HCT116 (cell line): ENCODE results near the gene SUGT1. TPM values are rescaled to one million over a fixed set of nuclear protein-coding genes. Genes with fewer than 3 reads are reported as not detected.

Experiments used
- ATAC-seq: fragments of 200-7000 bp; cut with Tn5 transposase; 2 replicates; pipeline ENCODE4 v1.9.1; 2020; ENCODE audit warnings: mild to moderate bottlenecking, moderate library complexity
- BruUV-seq: library from RNA; stranded (reverse); fragments of 400-500 nt; replicated peaks from 2 replicates; lab custom pipeline; 2021; lab: Mats Ljungman, UMichigan
- CTCF ChIA-PET: fragments of 300-600 bp; sonication (Branson Sonifier 250); formaldehyde crosslinking; loops from one replicate; lab custom pipeline; 2021; ENCODE audit warnings: antibody characterized with exemption; lab: Charles Lee
- POLR2A ChIA-PET: fragments of 300-600, 350-600 bp; sonication (Branson Sonifier 250); formaldehyde crosslinking; loops from one replicate; lab custom pipeline; 2021; ENCODE audit warnings: antibody characterized with exemption; lab: Charles Lee
- RAD21 ChIA-PET, 2 experiments: fragments of 300-600 bp; sonication (Branson Sonifier 250); formaldehyde crosslinking; loops; one replicate each; lab custom pipeline; 2023; ENCODE audit warnings: low total read pairs in 2 of 2; ENCODE audit not compliant: uncharacterized antibody in 2 of 2, unreplicated experiment in 2 of 2, low non-redundant PET in 1 of 2; lab: Charles Lee
- DNase-seq: peaks from one replicate; pipeline ENCODE4 v3.0.0-alpha.2; 2010; ENCODE audit warnings: low read depth, low spot score
- H2AFZ ChIP-seq: fragments of 200-600 bp; shearing (Covaris generic), sonication (generic); 2 replicates; pipeline ENCODE4 v1.6.1; 2017; ENCODE audit warnings: low read depth, mixed run types, mixed read lengths, antibody characterized with exemption, low read length; ENCODE audit not compliant: poor library complexity, severe bottlenecking
- H3K27ac ChIP-seq: 2 replicates; pipeline ENCODE4 v1.5.1; 2012; ENCODE audit warnings: low read depth, low read length
- H3K27me3 ChIP-seq: fragments of 200-600 bp; sonication (generic); 2 replicates; pipeline ENCODE4 v1.6.1; 2016; ENCODE audit warnings: mixed run types, low read length, mixed read lengths; ENCODE audit not compliant: insufficient read depth
- H3K36me3 ChIP-seq, 2 experiments: fragments of 200-500 bp in 1 of 2; fragments of 200-600 bp in 1 of 2; sonication (Bioruptor generic) in 1 of 2; sonication (generic) in 1 of 2; 2 replicates each; pipeline versions ENCODE4 v1.5.1 to v1.6.1; 2014 to 2016; ENCODE audit warnings: low read length in 2 of 2, inconsistent platforms in 1 of 2, mixed read lengths in 1 of 2, mixed run types in 1 of 2; ENCODE audit not compliant: insufficient read depth in 2 of 2, control insufficient read depth in 1 of 2
- H3K4me1 ChIP-seq, 2 experiments: fragments of 200-600 bp in 1 of 2; sonication (generic) in 1 of 2; 2 replicates each; pipeline versions ENCODE4 v1.5.1 to v1.6.1; 2012 to 2017; ENCODE audit warnings: low read length in 2 of 2, inconsistent platforms in 1 of 2, mild to moderate bottlenecking in 1 of 2, mixed read lengths in 1 of 2, mixed run types in 1 of 2, moderate library complexity in 1 of 2; ENCODE audit not compliant: insufficient read depth in 2 of 2, control insufficient read depth in 1 of 2
- H3K4me2 ChIP-seq: fragments of 200-600 bp; sonication (generic); 2 replicates; pipeline ENCODE4 v1.6.1; 2017; ENCODE audit warnings: mixed run types, low read length, mixed read lengths
- H3K4me3 ChIP-seq, 2 experiments: fragments of 200-600 bp in 1 of 2; sonication (generic) in 1 of 2; replicated peaks in 1 of 2; 2 replicates each; pipeline ENCODE4 v1.5.1; 2011 to 2016; ENCODE audit warnings: low read length in 2 of 2, control low read depth in 1 of 2, low read depth in 1 of 2, mild to moderate bottlenecking in 1 of 2, mixed read lengths in 1 of 2, mixed run types in 1 of 2
- H3K79me2 ChIP-seq: fragments of 200-600 bp; sonication (generic); 2 replicates; pipeline ENCODE4 v1.6.1; 2017; ENCODE audit warnings: mild to moderate bottlenecking, mixed run types, low read length, moderate library complexity, mixed read lengths; ENCODE audit not compliant: insufficient read depth
- H3K9ac ChIP-seq: fragments of 200-600 bp; sonication (generic); 2 replicates; pipeline ENCODE4 v1.6.1; 2016; ENCODE audit warnings: low read length, mixed read lengths
- H3K9me2 ChIP-seq: fragments of 200-600 bp; sonication (generic), shearing (Covaris generic); 2 replicates; pipeline ENCODE4 v1.6.1; 2017; ENCODE audit warnings: mixed run types, mild to moderate bottlenecking, moderate library complexity; ENCODE audit not compliant: insufficient read depth
- H3K9me3 ChIP-seq, 2 experiments: fragments of 200-500 bp in 1 of 2; fragments of 200-600 bp in 1 of 2; sonication (Bioruptor generic) in 1 of 2; sonication (generic) in 1 of 2; 2 replicates each; pipeline ENCODE4 v1.6.1; 2014 to 2017; ENCODE audit warnings: low read length in 2 of 2, mixed read lengths in 2 of 2, inconsistent platforms in 1 of 2, low read depth in 1 of 2, mild to moderate bottlenecking in 1 of 2, mixed run types in 1 of 2, moderate library complexity in 1 of 2; ENCODE audit not compliant: control insufficient read depth in 1 of 2, insufficient read depth in 1 of 2
- H4K20me1 ChIP-seq: fragments of 200-600 bp; sonication (generic), shearing (Covaris generic); 2 replicates; pipeline ENCODE4 v1.6.1; 2017; ENCODE audit warnings: mixed run types, mild to moderate bottlenecking, moderate library complexity; ENCODE audit not compliant: insufficient read depth
- ATF3 ChIP-seq: IDR thresholded peaks from 2 replicates; pipeline ENCODE4 v1.6.1; 2012
- CBX3 ChIP-seq: IDR thresholded peaks from 2 replicates; pipeline ENCODE4 v1.6.1; 2012; ENCODE audit warnings: low read depth
- CTCF ChIP-seq, 3 experiments: fragments of 200-600 bp in 1 of 3; sonication (generic) in 1 of 3; IDR thresholded peaks in 2 of 3; conservative IDR thresholded peaks in 1 of 3; 2 replicates each; pipeline ENCODE4 v1.5.1; 2012 to 2017; ENCODE audit warnings: low read depth in 2 of 3, low read length in 2 of 3, antibody characterized with exemption in 1 of 3, borderline replicate concordance in 1 of 3, control low read depth in 1 of 3, mild to moderate bottlenecking in 1 of 3, mixed read lengths in 1 of 3, mixed run types in 1 of 3, moderate library complexity in 1 of 3; ENCODE audit not compliant: insufficient read depth in 1 of 3
- EGR1 ChIP-seq: IDR thresholded peaks from 2 replicates; pipeline ENCODE4 v1.6.1; 2012; ENCODE audit warnings: low read depth
- ELF1 ChIP-seq: IDR thresholded peaks from 2 replicates; pipeline ENCODE4 v1.6.1; 2012; ENCODE audit warnings: low read depth, borderline replicate concordance
- EZH2 ChIP-seq: fragments of 200-600 bp; sonication (generic); IDR thresholded peaks from 2 replicates; pipeline ENCODE4 v1.6.1; 2017; ENCODE audit warnings: antibody characterized with exemption, mixed run types
- EZH2phosphoT487 ChIP-seq: fragments of 200-600 bp; IDR thresholded peaks from 2 replicates; pipeline ENCODE4 v1.6.1; 2018; ENCODE audit warnings: antibody characterized with exemption, borderline replicate concordance
- FOSL1 ChIP-seq: IDR thresholded peaks from 2 replicates; pipeline ENCODE4 v1.6.1; 2012; ENCODE audit warnings: low read depth
- JUND ChIP-seq: IDR thresholded peaks from 2 replicates; pipeline ENCODE4 v1.6.1; 2012
- MAX ChIP-seq: IDR thresholded peaks from 2 replicates; pipeline ENCODE4 v1.6.1; 2012
- POLR2AphosphoS5 ChIP-seq: IDR thresholded peaks from 2 replicates; pipeline ENCODE4 v1.6.1; 2011; ENCODE audit warnings: mild to moderate bottlenecking, low read depth, low read length, moderate library complexity
- RAD21 ChIP-seq: IDR thresholded peaks from 2 replicates; pipeline ENCODE4 v1.6.1; 2012; ENCODE audit warnings: low read depth, mild to moderate bottlenecking
- REST ChIP-seq: IDR thresholded peaks from 2 replicates; pipeline ENCODE4 v1.6.1; 2012; ENCODE audit warnings: low read depth
- SIN3A ChIP-seq: IDR thresholded peaks from 2 replicates; pipeline ENCODE4 v1.6.1; 2012; ENCODE audit warnings: low read depth
- SP1 ChIP-seq: IDR thresholded peaks from 2 replicates; pipeline ENCODE4 v1.6.1; 2012; ENCODE audit warnings: low read depth
- TCF7L2 ChIP-seq: IDR thresholded peaks from 2 replicates; pipeline ENCODE4 v1.7.0; 2011; ENCODE audit warnings: borderline replicate concordance, inconsistent platforms; ENCODE audit not compliant: insufficient read depth, insufficient read length; ENCODE audit errors: extremely low read depth
- ZBTB33 ChIP-seq: IDR thresholded peaks from 2 replicates; pipeline ENCODE4 v1.6.1; 2011; ENCODE audit warnings: mild to moderate bottlenecking, low read length, moderate library complexity; ENCODE audit not compliant: insufficient replicate concordance; ENCODE audit errors: extremely low read depth
- ZNF274 ChIP-seq: fragments of 200-500 bp; sonication (Bioruptor generic); IDR thresholded peaks from 2 replicates; pipeline ENCODE4 v1.6.1; 2014; ENCODE audit warnings: mild to moderate bottlenecking, low read depth, low read length, inconsistent platforms
- intact Hi-C: fragments of 100-400 bp; cut with micrococcal nuclease; formaldehyde crosslinking; loops from 2 replicates; pipeline ENCODE4 v1.10.0; 2022
- total RNA-seq: library from RNA; stranded (reverse); gene quantifications from one replicate; pipeline ENCODE4 v1.2.1, GENCODE V29; 2021; ENCODE audit not compliant: unreplicated experiment

Gene SUGT1
- total RNA-seq, 1 experiment from 2014 or later, result 75.6 TPM

GRCh38 chr13:52749419-52749818 lies 96.8 kb downstream of the SUGT1 start:
- H3K9me2 ChIP-seq, result no peaks in the 10 kb centered on the region
- no peak overlapping the region for H3K4me3 ChIP-seq
- CTCF ChIA-PET, result no interaction called here
- intact Hi-C loops, result no loop called here
- RAD21 ChIA-PET, result no interaction called here
- no peaks in the 10 kb centered on the region for H4K20me1 ChIP-seq
- POLR2A ChIA-PET, result no interaction called here
- H3K36me3 ChIP-seq, result no peaks in the 10 kb centered on the region
- TF ChIP-seq ELF1 (no peak), TCF7L2 (no peak), SIN3A (no peak), POLR2AphosphoS5 (no peak), CTCF (IDR thresholded peaks at IDR 0.05 in 2 of 3, conservative IDR thresholded peaks at IDR 0.05 in 1 of 3; ENCODE audit: borderline replicate concordance in 1 of 3, insufficient read depth in 1 of 3, low read depth in 2 of 3, low read length in 2 of 3) (no peak), EZH2phosphoT487 (no peak), CBX3 (no peak), FOSL1 (no peak), EGR1 (no peak), MAX (no peak), JUND (no peak), SP1 (no peak), REST (no peak), RAD21 (no peak), ATF3 (no peak), ZBTB33 (no peak), ZNF274 (no peak), EZH2 (no peak)
- ATAC-seq, result no peak
- no peak overlapping the region for H3K9ac ChIP-seq
- H3K27ac ChIP-seq, result no peak overlapping the region
- DNase-seq, result no peak
- H3K9me3 ChIP-seq, result no peaks in the 10 kb centered on the region
- peaks cover 17% of the 10 kb centered on the region for H3K27me3 ChIP-seq
- BruUV-seq, result no TSS peak
- no peaks in the 10 kb centered on the region for H3K79me2 ChIP-seq
- no peak overlapping the region for H3K4me2 ChIP-seq
- H2AFZ ChIP-seq, result no peak overlapping the region
- no peaks in the 10 kb centered on the region for H3K4me1 ChIP-seq
